DND-41 (cell line): ENCODE measurements around the gene ELL2.

Source experiments
- EZH2 ChIP-seq: IDR thresholded peaks from 3 replicates; pipeline ENCODE4 v1.6.1; 2012; ENCODE audit warnings: borderline replicate concordance, low read depth, mild to moderate bottlenecking, moderate library complexity, low read length, inconsistent platforms; ENCODE audit not compliant: severe bottlenecking
- TF ChIP-seq, protein P1 (sequence below): IDR thresholded peaks from 2 replicates; pipeline ENCODE4 v1.5.1; 2012; ENCODE audit warnings: borderline replicate concordance, low read length, moderate library complexity, mild to moderate bottlenecking; ENCODE audit not compliant: poor library complexity, severe bottlenecking; ENCODE audit errors: extremely low read depth

DNA sequence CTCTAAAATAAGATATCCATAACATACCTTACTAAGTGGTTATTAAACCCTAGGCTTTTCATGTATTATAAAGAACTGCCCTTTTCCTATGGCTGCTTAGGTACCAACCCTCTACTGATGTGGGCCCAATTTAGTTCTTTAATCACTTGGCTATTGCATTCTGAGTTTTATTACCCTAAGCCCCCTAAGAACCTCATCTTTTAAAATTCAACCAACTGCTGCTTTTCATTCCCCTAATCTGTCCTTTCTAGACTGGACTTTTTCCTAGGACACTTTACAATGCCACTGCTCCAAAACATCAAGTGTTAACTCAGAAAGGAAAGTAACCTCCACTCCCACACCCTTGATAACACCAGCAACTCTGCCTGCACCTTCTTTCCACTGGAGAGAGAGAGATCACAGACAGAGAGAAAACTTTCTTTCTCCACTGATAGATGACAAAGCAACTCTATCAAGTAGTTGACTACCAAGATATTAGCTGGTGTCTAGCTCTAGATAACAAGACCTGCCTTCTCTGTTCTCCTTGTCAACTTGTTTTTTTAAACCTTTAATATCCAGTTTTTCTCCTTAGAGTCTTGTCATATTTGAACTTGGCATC lies 27.3 kb downstream of the ELL2 start:
- TF ChIP-seq, protein P1, sequence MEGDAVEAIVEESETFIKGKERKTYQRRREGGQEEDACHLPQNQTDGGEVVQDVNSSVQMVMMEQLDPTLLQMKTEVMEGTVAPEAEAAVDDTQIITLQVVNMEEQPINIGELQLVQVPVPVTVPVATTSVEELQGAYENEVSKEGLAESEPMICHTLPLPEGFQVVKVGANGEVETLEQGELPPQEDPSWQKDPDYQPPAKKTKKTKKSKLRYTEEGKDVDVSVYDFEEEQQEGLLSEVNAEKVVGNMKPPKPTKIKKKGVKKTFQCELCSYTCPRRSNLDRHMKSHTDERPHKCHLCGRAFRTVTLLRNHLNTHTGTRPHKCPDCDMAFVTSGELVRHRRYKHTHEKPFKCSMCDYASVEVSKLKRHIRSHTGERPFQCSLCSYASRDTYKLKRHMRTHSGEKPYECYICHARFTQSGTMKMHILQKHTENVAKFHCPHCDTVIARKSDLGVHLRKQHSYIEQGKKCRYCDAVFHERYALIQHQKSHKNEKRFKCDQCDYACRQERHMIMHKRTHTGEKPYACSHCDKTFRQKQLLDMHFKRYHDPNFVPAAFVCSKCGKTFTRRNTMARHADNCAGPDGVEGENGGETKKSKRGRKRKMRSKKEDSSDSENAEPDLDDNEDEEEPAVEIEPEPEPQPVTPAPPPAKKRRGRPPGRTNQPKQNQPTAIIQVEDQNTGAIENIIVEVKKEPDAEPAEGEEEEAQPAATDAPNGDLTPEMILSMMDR, result no peak
- TF ChIP-seq EZH2, result no peak
